ENCODE data around the gene SOAT1. TPM values are rescaled to one million over a fixed set of nuclear protein-coding genes. Genes with fewer than 3 reads are reported as not detected.

The SOAT1 gene
- total RNA-seq, 1 donor from 2014 or later: 33.3 TPM

- DNase-seq (ENCODE audit: low spot score): no peak
Observed at GRCh38 chr1:179305450-179305849, 11.9 kb downstream of the SOAT1 start.

- DNase-seq (ENCODE audit: low spot score): no peak
Observed at GRCh38 chr1:179310291-179310690, 16.7 kb downstream of the SOAT1 start.

- no peak for DNase-seq (ENCODE audit: low spot score)
Observed at GRCh38 chr1:179310721-179311120, 17.1 kb downstream of the SOAT1 start.

GRCh38 chr1:179311149-179311700 lies 17.6 kb downstream of the SOAT1 start:
- DNase-seq (ENCODE audit: low spot score): no peak

- no peak for DNase-seq (ENCODE audit: low spot score)
Observed at GRCh38 chr1:179313004-179313403, 19.4 kb downstream of the SOAT1 start.

- no peak for DNase-seq (ENCODE audit: low spot score)
Observed at GRCh38 chr1:179314928-179315327, 21.3 kb downstream of the SOAT1 start.

GRCh38 chr1:179318491-179318890 lies 24.9 kb downstream of the SOAT1 start:
- no peak for DNase-seq (ENCODE audit: low spot score)

GRCh38 chr1:179321533-179322216 lies 28.1 kb downstream of the SOAT1 start:
- DNase-seq (ENCODE audit: low spot score): no peak

GRCh38 chr1:179322557-179322956 lies 29.0 kb downstream of the SOAT1 start:
- no peak for DNase-seq (ENCODE audit: low spot score)

- DNase-seq (ENCODE audit: low spot score): no peak
Observed at GRCh38 chr1:179323436-179323835, 29.8 kb downstream of the SOAT1 start.

GRCh38 chr1:179325836-179326235 lies 32.2 kb downstream of the SOAT1 start:
- DNase-seq (ENCODE audit: low spot score): no peak

- no peak for DNase-seq (ENCODE audit: low spot score)
Observed at GRCh38 chr1:179326746-179327145, 33.1 kb downstream of the SOAT1 start.

GRCh38 chr1:179327196-179327595 lies 33.6 kb downstream of the SOAT1 start:
- DNase-seq (ENCODE audit: low spot score): no peak

- DNase-seq (ENCODE audit: low spot score): no peak
Observed at GRCh38 chr1:179327679-179328078, 34.1 kb downstream of the SOAT1 start.

- no peak for DNase-seq (ENCODE audit: low spot score)
Observed at GRCh38 chr1:179329862-179330261, 36.3 kb downstream of the SOAT1 start.

GRCh38 chr1:179334440-179334839 lies 40.8 kb downstream of the SOAT1 start:
- DNase-seq (ENCODE audit: low spot score): no peak

GRCh38 chr1:179337288-179337687 lies 43.7 kb downstream of the SOAT1 start:
- no peak for DNase-seq (ENCODE audit: low spot score)

- DNase-seq (ENCODE audit: low spot score): no peak
Observed at GRCh38 chr1:179337942-179338560, 44.5 kb downstream of the SOAT1 start.

- DNase-seq (ENCODE audit: low spot score): no peak
Observed at GRCh38 chr1:179340918-179341317, 47.3 kb downstream of the SOAT1 start.

GRCh38 chr1:179341943-179342547 lies 48.4 kb downstream of the SOAT1 start:
- no peak for DNase-seq (ENCODE audit: low spot score)

GRCh38 chr1:179342740-179343404 lies 49.3 kb downstream of the SOAT1 start:
- DNase-seq (ENCODE audit: low spot score): no peak

- no peak for DNase-seq (ENCODE audit: low spot score)
Observed at GRCh38 chr1:179351281-179351680, 57.7 kb downstream of the SOAT1 start.

All from ureter (tissue), 1 donor.